NCI-H146 treated with DMSO at 0.1 percent for 48 hours (cell line): Measurements from ENCODE around the gene CEBPE.

Source experiments
- DNase-seq: peaks from one replicate; lab custom pipeline; 2025; ENCODE audit not compliant: unreplicated experiment; lab: John Stamatoyannopoulos, UW

CEBPE gene

DNA sequence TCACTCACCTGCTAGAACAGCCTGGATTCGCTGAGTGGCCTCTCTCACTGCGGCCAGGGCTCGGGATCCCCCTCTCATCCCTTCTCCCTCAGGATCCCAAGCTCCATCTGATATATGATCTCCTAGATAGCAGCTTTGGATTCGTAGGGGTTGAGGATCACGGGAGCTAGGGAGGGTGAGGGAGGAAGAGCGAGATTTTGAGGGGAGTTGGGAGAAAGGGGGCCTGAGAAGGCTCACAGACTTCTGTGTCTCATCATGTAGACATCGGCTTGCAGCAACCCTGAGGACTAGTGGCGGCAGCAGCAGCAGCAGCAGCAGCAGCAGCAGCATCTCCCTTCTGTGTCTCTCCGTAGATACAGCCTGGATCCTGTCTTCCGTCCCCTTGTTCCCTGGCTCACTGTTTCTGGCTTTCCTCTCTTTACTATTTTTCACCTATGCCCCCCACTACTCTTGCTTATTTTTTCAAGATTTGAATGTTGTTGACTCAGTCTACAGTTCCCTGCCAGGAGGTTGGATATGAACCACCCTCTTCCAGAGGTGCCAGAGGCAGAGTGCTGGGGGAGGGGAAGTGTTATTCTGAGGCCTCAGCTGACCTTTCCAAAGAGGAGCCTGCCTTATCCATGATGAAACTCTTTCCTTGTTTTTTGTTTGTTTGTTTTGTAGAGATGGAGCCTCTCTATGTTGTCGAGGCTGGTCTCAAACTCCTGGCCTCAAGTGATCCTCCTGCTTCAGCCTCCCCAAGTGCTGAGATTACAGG lies 14.3 kb downstream of the CEBPE start, which contains the start of gene CIROP:
Gene CIROP (minus strand): TSS at position 399 of the 757 bp plus-strand sequence. CDS start 69 bp downstream, at position 330.
- no peak for DNase-seq

DNA sequence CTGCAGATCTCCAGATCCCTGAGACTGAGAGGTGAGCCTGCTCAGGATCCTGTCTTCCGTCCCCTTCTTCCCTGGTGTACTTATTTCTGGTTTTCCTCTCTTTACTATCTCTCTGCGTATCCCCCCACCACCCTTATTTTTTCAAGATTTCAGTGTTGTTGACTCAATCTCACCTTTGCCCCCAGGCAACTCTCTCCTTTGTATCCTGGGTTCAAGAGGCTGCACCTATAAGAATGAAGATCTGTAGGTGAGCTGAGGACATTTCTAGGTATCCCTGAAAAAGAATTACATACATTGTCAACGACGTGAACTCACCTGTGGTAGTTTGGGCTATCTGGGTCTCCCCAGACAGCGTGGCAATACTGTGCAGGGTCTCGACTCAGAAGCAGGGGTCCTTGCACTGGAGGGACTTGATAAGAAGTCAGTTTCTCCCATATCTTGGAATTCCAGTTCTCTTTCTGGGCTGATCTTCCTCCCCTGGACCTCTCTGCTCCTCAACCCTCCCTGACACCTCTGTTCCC lies 14.9 kb downstream of the CEBPE start:
- no peak for DNase-seq

DNA sequence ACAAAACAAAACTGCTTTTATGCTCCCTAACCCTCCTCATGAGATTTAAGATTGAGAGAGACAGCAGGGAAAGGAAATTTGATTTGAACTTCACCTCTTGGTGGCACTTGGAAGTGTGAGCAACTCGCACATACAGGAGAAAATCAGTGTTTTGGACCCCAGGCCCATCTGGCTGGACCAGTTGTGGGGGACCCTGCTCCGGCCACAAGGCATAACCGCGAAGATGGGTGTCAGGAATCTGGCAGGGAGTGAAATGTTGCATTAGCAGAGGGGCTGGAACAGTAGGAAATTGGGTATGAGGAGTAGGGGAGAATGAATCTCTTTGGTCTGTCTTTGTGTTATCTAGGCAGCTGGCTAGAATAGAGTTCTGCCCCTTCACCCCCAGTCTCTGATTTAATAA lies 15.5 kb downstream of the CEBPE start:
- no peak for DNase-seq

DNA sequence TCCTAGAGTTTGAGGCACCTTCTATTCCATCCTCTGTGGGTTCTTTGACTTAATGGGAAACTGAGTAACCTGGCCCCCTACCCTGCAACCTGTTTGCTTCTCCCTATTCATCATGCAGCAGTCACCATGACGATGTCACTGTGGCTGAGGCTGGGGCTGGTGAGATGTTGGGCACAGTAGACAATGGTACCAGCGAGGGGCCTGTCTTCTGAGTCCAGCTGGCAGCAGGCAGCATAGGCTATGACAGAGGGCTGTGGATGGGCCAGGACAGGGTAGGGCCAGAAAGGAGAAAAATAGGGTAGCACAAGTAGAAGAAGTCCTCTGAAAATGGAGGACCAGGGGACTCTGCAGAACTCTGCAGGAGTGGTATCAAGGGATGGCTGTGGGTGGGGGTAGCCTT lies 16.3 kb downstream of the CEBPE start:
- no peak for DNase-seq

DNA sequence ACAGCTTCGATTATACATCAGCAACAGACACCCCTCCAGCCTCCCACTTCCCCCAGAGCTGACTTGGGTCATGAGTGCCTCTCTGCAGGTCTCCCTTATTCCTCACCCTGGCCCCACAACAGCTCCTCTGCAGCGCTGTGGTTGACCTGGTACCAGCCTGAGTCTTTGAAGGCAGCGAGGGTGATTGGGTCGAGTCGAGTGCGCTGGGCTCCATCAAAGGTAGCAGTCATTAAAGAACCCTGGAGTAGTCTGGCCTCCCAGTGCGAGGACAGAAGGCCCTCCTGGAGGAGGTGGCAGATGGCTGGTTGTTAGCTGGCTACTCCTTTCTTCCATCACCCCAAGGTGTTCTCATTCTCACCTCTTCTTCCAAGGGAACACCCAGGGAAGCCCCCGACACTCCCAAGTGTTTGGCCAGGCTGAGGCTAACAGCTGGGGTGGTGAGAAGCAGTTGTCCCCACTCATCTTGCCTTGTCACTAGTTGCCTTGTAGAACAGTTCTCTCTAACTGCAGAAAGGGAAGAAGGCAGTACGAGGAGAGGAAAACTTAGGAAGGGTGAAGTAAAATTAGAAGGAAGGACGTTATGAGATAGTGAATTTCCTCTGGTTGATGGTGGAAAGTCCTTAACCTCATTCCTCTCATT lies 16.9 kb downstream of the CEBPE start:
- no peak for DNase-seq

DNA sequence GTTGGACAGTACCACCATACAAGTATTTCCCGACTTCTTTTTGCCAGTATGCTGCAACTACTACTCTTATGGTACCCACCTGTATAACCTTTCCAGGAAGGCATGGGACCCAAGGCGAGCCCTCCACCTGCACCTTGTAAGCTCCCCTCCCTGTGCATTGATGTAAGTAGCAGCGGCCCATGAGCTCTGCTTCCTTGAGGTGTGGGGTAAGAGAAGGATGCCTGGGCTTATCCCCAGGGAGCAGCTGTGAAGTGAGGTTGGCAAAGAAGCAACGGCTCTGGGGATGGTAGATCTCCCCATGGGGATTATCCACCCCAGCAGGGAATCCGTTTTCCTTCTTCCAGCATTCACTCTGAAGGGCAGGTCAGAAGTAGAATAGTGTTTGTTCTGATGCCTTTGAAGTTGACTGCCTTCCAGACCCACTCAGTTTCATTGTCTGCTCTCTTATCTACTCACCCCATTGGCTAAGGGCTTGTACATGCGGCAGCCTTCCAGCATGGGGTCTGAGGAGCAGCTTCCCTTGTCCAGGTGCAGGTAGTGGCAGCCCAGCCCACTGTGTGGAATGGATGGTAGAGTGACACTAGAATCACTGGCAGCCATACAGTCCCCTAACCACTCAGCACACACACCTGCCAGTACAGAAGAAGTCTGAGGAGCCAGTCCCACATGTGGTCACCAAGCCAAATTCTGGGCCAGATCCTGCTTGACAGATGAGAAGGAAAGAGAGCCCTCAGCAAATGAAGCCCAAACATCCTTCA lies 17.7 kb downstream of the CEBPE start:
- DNase-seq: no peak

DNA sequence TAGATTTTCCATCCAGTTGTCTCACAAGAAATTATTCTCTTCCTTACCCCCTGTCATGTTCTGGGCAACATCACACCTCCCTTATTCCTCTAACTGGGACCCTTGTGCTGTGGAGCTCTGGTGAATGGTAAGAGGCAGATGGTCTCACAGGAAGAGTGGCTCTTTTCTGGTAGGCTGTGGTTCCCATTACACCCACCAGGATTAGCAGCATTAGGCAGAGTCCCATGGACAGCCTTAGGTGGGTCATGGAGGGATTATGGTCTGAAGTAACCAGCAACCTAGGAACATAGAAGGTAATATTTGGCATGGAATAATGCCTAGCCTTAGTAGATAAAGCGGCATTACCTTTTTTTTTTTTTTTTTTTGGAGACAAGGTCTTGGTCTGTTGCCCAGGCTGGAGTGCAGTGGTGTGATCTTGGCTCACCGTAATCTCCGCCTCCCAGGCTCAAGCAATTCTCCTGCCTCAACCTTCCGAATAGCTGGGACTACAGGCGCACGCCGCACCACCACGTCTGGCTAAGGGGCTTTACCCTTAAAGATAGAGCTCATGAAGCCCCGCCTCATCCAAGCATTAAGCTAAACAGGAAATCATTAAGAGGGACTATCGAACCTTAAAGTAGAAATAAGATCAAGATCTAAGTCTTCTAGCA lies 19.7 kb downstream of the CEBPE start:
- no peak for DNase-seq

DNA sequence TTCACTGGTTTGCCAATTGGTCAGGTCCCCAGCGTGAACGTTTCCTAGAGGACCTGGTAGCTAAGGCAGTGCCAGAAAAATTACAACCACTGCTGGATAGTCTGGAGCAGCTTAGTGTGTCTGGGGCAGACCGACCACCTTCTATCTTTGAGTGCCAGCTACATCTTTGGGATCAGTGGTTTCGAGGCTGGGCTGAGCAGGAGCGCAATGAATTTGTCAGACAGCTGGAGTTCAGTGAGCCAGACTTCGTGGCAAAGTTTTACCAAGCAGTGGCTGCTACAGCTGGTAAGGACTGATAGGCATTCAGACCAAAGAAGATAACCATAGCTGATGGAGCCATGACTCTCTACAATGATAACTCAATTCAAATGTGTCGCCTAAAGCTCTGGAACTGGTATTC lies 21.3 kb downstream of the CEBPE start:
- no peak for DNase-seq

DNA sequence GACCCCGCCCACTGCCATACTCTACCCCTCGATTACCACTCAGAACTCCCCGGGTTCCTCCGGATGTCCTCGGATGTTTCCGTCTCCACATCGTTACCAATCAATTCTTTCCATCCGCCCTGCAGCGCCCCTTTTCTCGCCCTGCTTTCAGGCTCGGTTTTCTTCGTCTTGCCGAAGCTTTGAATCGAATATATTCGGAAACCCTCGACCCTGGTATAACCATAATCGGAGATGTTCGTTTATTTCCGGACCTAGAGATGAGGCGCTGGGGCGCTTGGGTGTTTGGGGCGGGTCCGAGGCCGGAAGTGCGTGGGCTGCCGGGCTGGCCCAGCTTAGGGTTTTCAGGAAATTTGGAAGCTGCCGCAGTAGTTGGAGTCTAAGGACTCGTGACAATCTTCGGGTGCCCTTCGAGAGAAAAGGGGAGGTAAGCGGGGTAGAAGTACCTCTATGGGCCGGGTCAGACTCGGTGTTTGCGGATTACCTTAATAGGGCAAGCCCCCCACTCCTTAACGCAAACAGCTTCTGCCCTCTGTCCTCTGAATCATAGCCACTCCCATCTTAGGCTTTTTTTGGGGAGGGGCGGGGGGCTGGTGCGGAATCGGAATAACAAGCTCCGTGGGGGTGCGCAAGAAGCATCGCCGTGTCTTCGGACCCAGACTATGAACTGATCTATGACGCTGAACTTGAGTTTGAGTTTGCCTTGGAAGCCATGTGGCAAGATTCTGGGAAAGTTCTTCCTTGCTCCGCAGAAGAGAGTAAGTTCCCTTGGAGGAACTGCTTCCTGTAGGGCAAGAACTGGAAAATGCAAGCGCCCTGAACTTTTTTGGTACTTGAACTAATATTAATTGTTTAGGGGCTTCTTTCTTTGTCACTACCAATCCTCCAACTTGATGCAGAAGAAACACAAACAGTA lies 23.6 kb downstream of the CEBPE start, which contains the start of gene C14orf119:
Gene C14orf119 (plus strand): TSS at position 310 of the 913 bp plus-strand sequence. CDS start 2,154 bp downstream, outside the sequence.
- DNase-seq: no peak

DNA sequence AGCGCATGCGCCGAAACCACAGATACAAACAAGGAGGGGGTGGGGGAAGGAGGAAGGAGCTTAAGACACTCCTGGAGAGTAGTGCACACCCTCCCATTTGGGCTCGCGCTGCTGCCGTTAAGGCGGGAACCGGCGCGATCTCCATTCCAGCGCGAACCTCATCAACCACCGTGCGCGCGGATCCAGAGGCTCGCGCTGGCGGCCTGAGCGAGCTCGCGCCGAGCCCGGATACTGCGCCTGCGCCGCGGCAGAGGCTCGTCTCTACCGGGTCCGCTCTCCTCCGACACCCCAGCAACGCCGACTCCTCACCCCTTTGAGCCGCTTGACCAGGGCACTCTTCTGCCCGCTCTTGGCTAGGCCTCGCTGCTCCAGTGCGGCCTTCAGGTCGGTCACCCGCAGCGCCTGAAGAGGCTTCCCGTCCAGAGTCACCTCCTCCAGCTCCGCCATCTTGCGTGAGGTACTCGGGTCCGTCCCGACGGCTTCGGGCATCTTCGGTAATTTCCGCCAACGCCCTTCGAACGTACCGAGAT lies 24.3 kb downstream of the CEBPE start, which contains the start of gene ACIN1:
Gene ACIN1 (minus strand): TSS at position 471 of the 530 bp plus-strand sequence. CDS start 24 bp downstream, at position 447.
- DNase-seq: no peak

DNA sequence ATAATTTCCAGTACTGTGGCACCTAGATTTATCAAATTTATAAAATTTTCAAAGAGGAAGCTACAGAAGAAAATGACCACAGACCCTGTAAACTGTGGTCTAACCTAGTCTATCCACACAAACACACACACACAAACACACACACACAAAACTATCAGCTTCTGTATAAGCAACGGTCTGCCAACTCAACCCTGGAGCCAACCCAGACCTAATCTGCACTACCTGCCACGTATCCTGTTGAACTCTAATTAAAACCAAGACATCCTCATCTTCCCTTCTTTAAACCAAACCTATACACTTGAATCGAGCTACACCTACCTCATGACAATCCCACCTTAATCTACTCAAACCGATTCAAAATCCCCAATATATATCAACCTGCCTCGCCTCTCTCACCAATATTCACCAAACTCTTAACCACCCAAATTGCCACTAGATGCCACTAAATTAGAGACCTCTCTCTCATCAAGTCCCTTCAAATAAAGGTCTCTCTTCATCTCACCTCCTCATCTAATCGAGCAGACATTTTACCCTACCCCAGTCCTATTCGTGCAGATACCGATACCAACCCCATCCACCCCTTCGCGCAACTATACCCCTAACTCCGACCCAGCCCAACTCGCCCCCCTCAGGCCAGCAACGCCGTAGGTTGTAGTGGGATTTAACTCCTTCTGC lies 24.9 kb downstream of the CEBPE start:
- DNase-seq: no peak

DNA sequence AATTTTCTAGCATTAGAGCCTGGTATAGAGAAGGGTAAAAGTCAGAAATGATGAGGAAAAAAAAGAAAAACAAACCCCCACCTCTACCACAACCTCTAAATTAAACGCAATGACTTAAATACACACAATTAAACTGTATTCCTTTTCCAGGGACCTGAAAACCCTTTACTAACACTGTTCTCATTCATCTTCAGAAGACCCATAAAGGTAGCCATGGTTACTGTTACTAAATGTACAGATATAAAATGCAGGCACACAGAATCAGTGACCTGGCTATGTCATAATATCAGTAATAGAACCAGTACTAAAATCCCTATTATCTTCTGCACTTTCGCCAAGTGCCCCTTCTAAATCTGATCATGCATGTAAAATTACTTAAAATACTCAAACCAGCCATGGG lies 25.5 kb downstream of the CEBPE start:
- DNase-seq: no peak

DNA sequence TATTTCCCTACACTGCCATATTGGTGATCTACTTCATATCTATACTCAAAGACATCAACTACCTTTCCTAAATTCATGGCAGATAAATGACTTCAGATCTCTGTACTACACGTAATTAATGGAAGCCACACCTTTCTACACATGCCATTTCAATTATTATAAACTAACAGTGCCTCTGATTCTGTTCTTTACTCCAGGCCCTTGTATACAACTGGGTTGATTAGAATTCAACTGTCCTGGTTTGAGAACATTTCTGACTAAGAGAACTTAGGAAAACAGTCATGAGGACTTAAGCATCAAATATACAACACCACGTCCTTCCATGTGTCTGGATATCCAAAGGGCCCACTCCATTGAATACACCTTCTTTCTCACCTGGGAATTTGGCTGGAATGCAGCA lies 26.0 kb downstream of the CEBPE start:
- DNase-seq: no peak

DNA sequence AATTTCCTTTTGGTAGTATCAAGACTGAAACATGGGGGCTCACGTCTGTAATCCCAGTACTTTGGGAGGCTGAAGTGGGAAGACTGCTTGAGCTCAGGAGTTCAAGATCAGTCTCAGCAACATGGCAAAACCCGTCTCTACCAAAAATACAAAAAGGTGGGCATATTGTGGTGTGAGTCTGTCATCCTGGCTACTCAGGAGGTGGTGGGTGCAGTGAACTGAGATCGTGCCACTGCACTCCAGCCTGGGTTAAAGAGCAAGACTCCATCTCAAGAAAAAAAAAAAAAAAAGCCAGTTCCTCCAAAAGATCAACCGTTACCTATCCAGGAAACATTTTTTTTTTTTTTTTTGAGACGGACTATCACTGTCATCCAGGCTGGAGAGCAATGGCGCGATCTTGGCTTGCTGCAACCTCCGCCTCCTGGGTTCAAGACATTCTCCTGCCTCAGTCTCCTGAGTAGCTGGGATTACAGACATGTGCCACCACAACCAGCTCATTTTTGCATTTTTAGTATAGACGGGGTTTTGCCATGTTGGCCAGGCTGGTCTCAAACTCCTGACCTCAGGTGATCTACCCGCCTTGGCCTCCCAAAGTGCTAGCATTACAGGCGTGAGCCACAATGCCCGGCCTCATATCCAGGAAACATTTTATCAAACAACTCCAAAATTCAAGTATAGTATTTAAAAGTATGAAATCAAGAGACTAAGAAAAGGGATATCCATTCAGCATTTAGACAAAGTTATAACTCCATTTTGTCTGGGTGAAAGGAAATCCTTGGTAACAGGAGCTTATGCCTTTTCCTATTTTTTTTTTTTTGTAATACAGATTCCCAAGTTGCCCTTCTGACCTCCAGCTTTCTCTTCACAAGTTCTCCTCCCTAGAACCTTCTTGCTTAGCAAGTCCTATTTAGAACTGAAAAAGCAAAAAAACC lies 27.5 kb downstream of the CEBPE start:
- DNase-seq: no peak

DNA sequence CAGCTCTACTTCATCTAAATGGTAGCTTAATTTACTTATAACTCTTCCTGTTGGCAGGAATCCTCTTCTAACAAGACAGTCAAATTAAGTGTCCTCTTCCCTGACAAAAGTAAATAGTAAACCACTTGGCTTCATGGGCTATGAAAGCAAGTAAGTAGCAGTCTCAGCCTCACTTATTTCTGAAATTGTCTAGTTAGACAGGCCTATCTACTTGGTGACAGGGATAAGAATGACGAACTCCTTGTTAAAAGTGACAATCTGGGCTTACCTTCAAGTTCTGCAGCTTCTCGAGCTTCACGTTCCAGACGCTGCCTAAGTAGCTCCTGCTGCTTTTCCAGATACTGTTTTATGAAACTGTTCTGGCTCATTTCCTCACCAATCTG lies 28.8 kb downstream of the CEBPE start:
- no peak for DNase-seq

DNA sequence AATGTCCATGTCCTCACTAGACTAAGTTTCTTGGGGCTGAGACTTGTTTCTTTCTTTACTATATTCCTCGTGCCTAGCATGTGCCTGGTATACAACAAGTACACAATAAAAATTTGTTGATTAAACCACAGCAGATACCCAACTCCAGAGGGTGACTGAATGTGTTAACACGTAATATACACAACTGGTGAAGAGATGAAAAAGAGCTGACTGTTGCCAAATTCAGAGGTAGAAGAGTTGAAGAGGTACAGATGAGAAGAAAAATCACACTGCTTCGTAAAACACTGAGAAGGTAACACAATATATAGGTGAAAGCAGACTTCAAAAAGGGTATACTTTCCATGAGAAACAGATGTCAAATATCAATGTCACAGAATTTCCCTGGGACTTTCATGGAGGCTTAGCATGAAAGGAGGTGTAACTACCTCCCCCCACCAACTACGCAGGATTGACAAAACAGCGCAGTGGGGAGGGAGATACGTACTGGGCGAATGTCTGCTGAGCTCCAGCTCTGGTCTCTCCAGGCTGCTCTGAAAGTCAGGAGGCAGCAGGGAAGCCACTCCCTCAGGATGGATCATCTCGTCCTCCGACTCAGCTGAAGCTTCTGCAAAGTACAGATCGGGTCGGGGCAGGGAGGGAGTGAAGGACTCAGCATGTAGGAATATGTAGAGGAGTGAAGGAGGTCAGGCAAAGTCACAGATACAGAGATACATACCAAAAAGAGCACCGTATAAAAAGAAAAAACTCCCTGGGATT lies 29.4 kb downstream of the CEBPE start:
- no peak for DNase-seq

DNA sequence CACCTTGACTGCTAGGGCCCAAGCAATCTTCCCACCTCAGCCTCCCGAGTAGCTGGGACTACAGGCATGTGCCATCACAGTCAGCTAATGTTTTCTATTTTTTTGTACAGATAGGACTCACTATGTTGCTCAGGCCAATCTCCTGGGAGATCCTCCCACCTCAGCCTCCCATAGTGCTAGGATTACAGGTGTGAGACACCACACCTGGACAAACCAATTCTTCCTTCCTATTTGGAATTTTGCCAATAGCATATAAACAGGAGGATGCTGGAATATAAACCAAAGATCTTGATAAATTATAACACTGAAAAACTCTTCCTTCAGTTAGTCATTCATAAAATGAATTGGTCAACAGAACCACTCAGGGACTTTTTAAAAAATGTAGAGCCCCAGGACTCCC lies 32.5 kb downstream of the CEBPE start:
- no peak for DNase-seq
